Type B pancreatic cell (in vitro differentiated cells): Measurements from ENCODE around the gene GRIP1. TPM values are rescaled to one million over a fixed set of nuclear protein-coding genes. Genes with fewer than 3 reads are reported as not detected.

Experiments used
- DNase-seq: peaks from one replicate; pipeline ENCODE4 v3.0.0; 2021; ENCODE audit warnings: mixed read lengths; ENCODE audit not compliant: unreplicated experiment; ENCODE audit errors: extremely low spot score
- H3K27ac Mint-ChIP-seq: 2 replicates; pipeline ENCODE4 v1.8.0; 2021; ENCODE audit warnings: mild to moderate bottlenecking, mixed read lengths
- H3K27me3 Mint-ChIP-seq: 2 replicates; pipeline ENCODE4 v1.8.0; 2021; ENCODE audit warnings: mixed read lengths
- H3K36me3 Mint-ChIP-seq: 2 replicates; pipeline ENCODE4 v1.8.0; 2021; ENCODE audit warnings: mixed read lengths
- H3K4me1 Mint-ChIP-seq: one replicate; pipeline ENCODE4 v1.8.0; 2021; ENCODE audit warnings: mixed read lengths; ENCODE audit not compliant: unreplicated experiment
- H3K4me3 Mint-ChIP-seq: 2 replicates; pipeline ENCODE4 v1.8.0; 2021; ENCODE audit warnings: mild to moderate bottlenecking, mixed read lengths
- H3K9me3 Mint-ChIP-seq: 2 replicates; pipeline ENCODE4 v1.8.0; 2021; ENCODE audit warnings: mixed read lengths
- CTCF ChIP-seq: fragments of 200-600 bp; sonication (generic); conservative IDR thresholded peaks from 2 replicates; pipeline ENCODE4 v1.5.0; 2021; ENCODE audit warnings: antibody characterized with exemption, mild to moderate bottlenecking
- total RNA-seq: library from RNA; stranded (reverse); gene quantifications from 2 replicates; pipeline ENCODE4 v1.2.1, GENCODE V29; 2021; ENCODE audit warnings: low replicate concordance

Gene GRIP1
- total RNA-seq, 1 donor from 2014 or later, result 29.0 TPM

- H3K4me1 Mint-ChIP-seq, result no peaks in the 10 kb centered on the region
- no peaks in the 10 kb centered on the region for H3K27me3 Mint-ChIP-seq
- H3K27ac Mint-ChIP-seq, result no peak overlapping the region
- H3K4me3 Mint-ChIP-seq, result no peak overlapping the region
- no peaks in the 10 kb centered on the region for H3K36me3 Mint-ChIP-seq
- H3K9me3 Mint-ChIP-seq, result no peaks in the 10 kb centered on the region
- no peak for TF ChIP-seq CTCF
- DNase-seq, result no peak
Observed at GRCh38 chr12:66719862-66720261, 41.0 kb upstream of the GRIP1 start.

- Mint-ChIP-seq H3K27me3 (no peaks in the 10 kb centered on the region), H3K27ac (no peak overlapping the region), H3K4me1 (no peaks in the 10 kb centered on the region), H3K36me3 (no peaks in the 10 kb centered on the region), H3K4me3 (no peak overlapping the region), H3K9me3 (no peaks in the 10 kb centered on the region)
- no peak for TF ChIP-seq CTCF
- no peak for DNase-seq
Observed at GRCh38 chr12:66717036-66717673, 38.3 kb upstream of the GRIP1 start.

- H3K27ac Mint-ChIP-seq, result no peak overlapping the region
Observed at GRCh38 chr12:66716522-66716921, 37.6 kb upstream of the GRIP1 start.

GRCh38 chr12:66714709-66715108 is 35.8 kb upstream of the GRIP1 start:
- Mint-ChIP-seq H3K4me3 (no peak overlapping the region), H3K9me3 (no peaks in the 10 kb centered on the region), H3K27me3 (no peaks in the 10 kb centered on the region), H3K4me1 (no peaks in the 10 kb centered on the region), H3K27ac (no peak overlapping the region), H3K36me3 (no peaks in the 10 kb centered on the region)
- no peak for TF ChIP-seq CTCF
- DNase-seq, result no peak

More at GRCh38 chr12:66716522-66716921, 37.6 kb upstream of the GRIP1 start:
- Mint-ChIP-seq H3K27me3 (no peaks in the 10 kb centered on the region), H3K36me3 (no peaks in the 10 kb centered on the region), H3K4me3 (no peak overlapping the region), H3K4me1 (no peaks in the 10 kb centered on the region), H3K9me3 (no peaks in the 10 kb centered on the region)
- TF ChIP-seq CTCF, result no peak
- DNase-seq, result no peak

- Mint-ChIP-seq H3K4me1 (peaks cover 6% of the 10 kb centered on the region), H3K27me3 (no peaks in the 10 kb centered on the region), H3K27ac (no peak overlapping the region), H3K36me3 (no peaks in the 10 kb centered on the region), H3K4me3 (no peak overlapping the region), H3K9me3 (no peaks in the 10 kb centered on the region)
- no peak for DNase-seq
- no peak for TF ChIP-seq CTCF
Observed at GRCh38 chr12:66713984-66714383, 35.1 kb upstream of the GRIP1 start.

GRCh38 chr12:66709893-66710292 is 31.0 kb upstream of the GRIP1 start:
- Mint-ChIP-seq H3K36me3 (no peaks in the 10 kb centered on the region), H3K9me3 (no peaks in the 10 kb centered on the region), H3K27me3 (no peaks in the 10 kb centered on the region), H3K4me3 (no peak overlapping the region), H3K4me1 (peaks cover 7% of the 10 kb centered on the region), H3K27ac (no peak overlapping the region)
- DNase-seq, result no peak
- TF ChIP-seq CTCF, result no peak
